GM19468 (cell line): ENCODE measurements around the gene VPS37C.

Experiments used
- ATAC-seq: cut with Tn5 transposase; IDR thresholded peaks from one replicate; pipeline ENCODE4 v1.9.1; 2021; ENCODE audit warnings: mild to moderate bottlenecking, moderate library complexity, moderate number of reproducible peaks; ENCODE audit not compliant: unreplicated experiment; ENCODE audit errors: extremely low read depth

The VPS37C gene

DNA sequence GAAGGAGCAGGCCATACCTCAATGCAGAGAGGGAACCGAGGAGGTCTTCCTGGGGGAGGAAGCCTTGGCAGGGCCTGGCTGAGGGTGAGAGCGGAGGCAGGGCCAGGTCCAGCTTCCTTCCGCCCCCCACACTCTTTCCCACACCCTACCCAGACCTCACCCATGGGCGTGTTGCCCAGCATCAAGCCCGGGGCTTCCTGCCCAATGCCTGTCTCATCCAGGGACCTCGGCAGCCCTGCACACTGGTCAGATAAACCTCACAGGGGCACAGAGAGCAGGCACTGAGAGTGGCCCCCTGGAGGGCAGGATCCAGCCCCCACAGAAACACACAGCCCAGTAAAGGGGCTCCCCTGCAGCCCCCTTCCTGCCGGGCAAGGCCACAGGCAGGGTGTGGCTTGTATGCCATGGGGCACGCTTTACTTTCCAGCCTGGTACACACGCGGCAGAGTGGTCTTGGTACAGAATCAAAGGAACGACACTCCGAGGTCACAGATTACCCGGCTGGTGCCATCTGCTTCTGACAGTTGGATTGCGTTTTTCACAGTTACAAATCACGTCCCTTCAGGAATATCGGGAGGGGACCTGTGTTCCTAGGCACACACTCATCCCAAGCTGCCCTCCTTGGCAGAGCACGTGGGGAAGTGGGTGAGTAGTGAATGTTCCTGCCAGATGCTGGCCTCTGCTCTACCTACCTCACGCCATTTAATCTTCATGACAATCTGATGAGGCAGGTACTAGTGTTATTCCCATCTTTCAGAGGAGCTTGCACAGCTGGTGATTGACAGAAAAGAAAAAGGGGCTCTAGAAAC is 79.0 kb downstream of the VPS37C start:
- ATAC-seq: no peak

GRCh38 chr11:61080986-61081590 is 80.1 kb downstream of the VPS37C start:
- ATAC-seq: no peak

DNA sequence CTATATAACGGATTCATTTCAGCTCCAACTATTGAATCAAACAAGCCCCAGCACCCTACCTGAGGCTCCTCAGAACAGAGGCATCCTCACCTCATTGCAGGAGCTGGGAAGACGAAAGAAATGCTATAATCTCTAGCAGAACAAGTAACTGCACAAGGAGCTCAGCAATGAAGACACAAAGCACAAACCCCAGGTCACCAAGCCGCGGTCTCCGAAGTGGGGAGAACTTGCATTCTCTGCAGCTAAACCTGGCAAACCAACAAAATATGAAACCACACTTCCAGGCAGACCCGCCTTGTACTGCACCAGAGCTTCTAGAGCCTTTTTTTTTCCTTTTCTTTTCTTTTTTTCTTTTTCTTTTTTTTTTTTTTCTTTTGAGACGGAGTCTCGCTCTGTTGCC is 80.7 kb downstream of the VPS37C start:
- ATAC-seq: no peak
